ENCODE results near the gene PLXNC1. TPM values are rescaled to one million over a fixed set of nuclear protein-coding genes. Genes with fewer than 3 reads are reported as not detected.

The PLXNC1 gene
- polyA plus RNA-seq, 1 experiment = 2.2 TPM

- Histone ChIP-seq H3K27me3 (ENCODE audit: control insufficient read depth, insufficient read depth, low read length) (no peaks in the 10 kb centered on the region), H3K4me3 (ENCODE audit: low read depth, low read length) (peak overlapping the region; percentile 0), H3K36me3 (ENCODE audit: control insufficient read depth, insufficient read depth, low read length) (no peaks in the 10 kb centered on the region)
- DNase-seq (ENCODE audit: low read depth) = no peak
- ChIA-PET POLR2A (no interaction called here), CTCF (interaction anchor here (0.6 kb wide), 1 partner anchor 13 kb away, joined by 3 read pairs; no protein-coding TSS in a partner anchor)
- TF ChIP-seq CTCF (IDR thresholded peaks at IDR 0.05; ENCODE audit: insufficient read depth, low read depth, low read length) = no peak
These were observed 38.2 kb downstream of the PLXNC1 start for GRCh38 chr12:94186278-94187241.

- Histone ChIP-seq H3K27me3 (ENCODE audit: control insufficient read depth, insufficient read depth, low read length) (no peaks in the 10 kb centered on the region), H3K4me3 (ENCODE audit: low read depth, low read length) (no peak overlapping the region; the same call in none of the 2 replicates), H3K36me3 (ENCODE audit: control insufficient read depth, insufficient read depth, low read length) (no peaks in the 10 kb centered on the region)
- no peak for DNase-seq (ENCODE audit: low read depth)
- CTCF ChIA-PET = no interaction called here
- POLR2A ChIA-PET = no interaction called here
- TF ChIP-seq CTCF (IDR thresholded peaks at IDR 0.05; ENCODE audit: insufficient read depth, low read depth, low read length) = no peak
These were observed 39.0 kb downstream of the PLXNC1 start for GRCh38 chr12:94187361-94187760.

DNA sequence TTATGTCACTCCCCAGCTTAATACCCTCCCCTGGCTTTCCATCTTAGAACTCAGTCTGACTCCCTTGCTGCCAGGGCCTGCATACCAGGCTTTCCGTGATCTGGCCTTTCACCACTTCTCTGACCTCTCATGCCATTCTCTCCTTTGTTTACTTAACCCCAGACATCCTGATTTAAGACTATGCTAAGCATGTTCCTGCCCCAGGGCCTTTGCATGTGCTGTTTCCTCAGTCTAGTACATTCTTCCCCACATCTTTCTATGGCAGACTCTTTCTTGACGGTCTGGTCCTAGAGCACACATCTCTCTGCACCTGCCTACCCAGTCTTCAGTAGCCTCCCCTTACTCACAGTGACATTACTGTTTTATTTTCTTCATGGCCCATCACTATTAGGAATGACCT, 42.2 kb downstream of the PLXNC1 start:
- POLR2A ChIA-PET = no interaction called here
- DNase-seq (ENCODE audit: low read depth) = no peak
- Histone ChIP-seq H3K27me3 (ENCODE audit: control insufficient read depth, insufficient read depth, low read length) (no peaks in the 10 kb centered on the region), H3K36me3 (ENCODE audit: control insufficient read depth, insufficient read depth, low read length) (no peaks in the 10 kb centered on the region), H3K4me3 (ENCODE audit: low read depth, low read length) (no peak overlapping the region)
- CTCF ChIA-PET = no interaction called here
- no peak for TF ChIP-seq CTCF (IDR thresholded peaks at IDR 0.05; ENCODE audit: insufficient read depth, low read depth, low read length)

GRCh38 chr12:94191023-94191422, 42.6 kb downstream of the PLXNC1 start:
- DNase-seq (ENCODE audit: low read depth) = no peak
- TF ChIP-seq CTCF (IDR thresholded peaks at IDR 0.05; ENCODE audit: insufficient read depth, low read depth, low read length) = no peak
- Histone ChIP-seq H3K36me3 (ENCODE audit: control insufficient read depth, insufficient read depth, low read length) (no peaks in the 10 kb centered on the region), H3K27me3 (ENCODE audit: control insufficient read depth, insufficient read depth, low read length) (no peaks in the 10 kb centered on the region), H3K4me3 (ENCODE audit: low read depth, low read length) (no peak overlapping the region)
- CTCF ChIA-PET = no interaction called here
- POLR2A ChIA-PET = no interaction called here

GRCh38 chr12:94191811-94192210, 43.4 kb downstream of the PLXNC1 start:
- no peak for DNase-seq (ENCODE audit: low read depth)
- TF ChIP-seq CTCF (IDR thresholded peaks at IDR 0.05; ENCODE audit: insufficient read depth, low read depth, low read length) = no peak
- no peak overlapping the region for H3K4me3 ChIP-seq (ENCODE audit: low read depth, low read length)
- CTCF ChIA-PET = interaction anchor here (0.7 kb wide), 1 partner anchor 344 kb away, joined by 4 read pairs; no protein-coding TSS in a partner anchor
- POLR2A ChIA-PET = no interaction called here
- H3K27me3 ChIP-seq (ENCODE audit: control insufficient read depth, insufficient read depth, low read length) = no peaks in the 10 kb centered on the region
- no peaks in the 10 kb centered on the region for H3K36me3 ChIP-seq (ENCODE audit: control insufficient read depth, insufficient read depth, low read length)

All from BJ (cell line).